Testis (tissue), 3 donors: Measurements from ENCODE around the gene PRKG1. TPM values are rescaled to one million over a fixed set of nuclear protein-coding genes. Genes with fewer than 3 reads are reported as not detected.

Source experiments
- DNase-seq: peaks from one replicate; pipeline ENCODE4 v3.0.0-alpha.2; 2019
- H3K27ac ChIP-seq, 2 donors: fragments of 200-600 bp; sonication (generic); one replicate each; pipeline ENCODE4 v1.5.1; 2019
- H3K27me3 ChIP-seq: fragments of 200-600 bp; sonication (generic); one replicate; pipeline ENCODE4 v1.5.1; 2019
- H3K36me3 ChIP-seq: fragments of 200-600 bp; sonication (generic); one replicate; pipeline ENCODE4 v1.5.1; 2017; ENCODE audit warnings: low read depth; ENCODE audit errors: missing control alignments
- H3K4me1 ChIP-seq: fragments of 200-600 bp; sonication (generic); one replicate; pipeline ENCODE4 v1.5.1; 2019
- H3K4me3 ChIP-seq, 2 donors: fragments of 200-600 bp; sonication (generic); one replicate each; pipeline ENCODE4 v1.5.1; 2017 to 2019
- H3K9me3 ChIP-seq: fragments of 200-600 bp; sonication (generic); one replicate; pipeline ENCODE4 v1.5.1; 2017
- POLR2A ChIP-seq: fragments of 450-650 bp; IDR thresholded peaks from one replicate; pipeline ENCODE4 v1.6.1; 2017; ENCODE audit warnings: antibody characterized with exemption, mild to moderate bottlenecking, moderate library complexity
- WGBS, 2 donors: methylation state at CpG; one replicate each; pipeline ENCODE4 v1.1.5; 2018; 5-methylcytosine and 5-hydroxymethylcytosine counted together
- intact Hi-C: fragments of 100-400 bp; cut with DNase I; formaldehyde crosslinking; loops from one replicate; pipeline ENCODE4 v1.15.1; 2023; ENCODE audit warnings: low total_unique reads
- polyA plus RNA-seq: library from polyadenylated mRNA; stranded (reverse); fragments of 350-450 nt; fragmentation: Illumina TruSeq; extraction: RNeasy Lipid Tissue Mini Kit (QIAGEN cat#74804); gene quantifications from one replicate; pipeline ENCODE4 v1.2.3, GENCODE V29; 2014; ENCODE audit warnings: low read depth, low replicate concordance; ENCODE audit not compliant: insufficient read depth
- total RNA-seq, 2 donors: library from RNA; depleted of rRNA; stranded (reverse); fragments of >200 nt; gene quantifications; one replicate each; pipeline ENCODE4 v1.2.3, GENCODE V29; 2016
- TF ChIP-seq, protein P1 (sequence below), 3 experiments: fragments of 450-650 bp in 2 of 3; fragments of 200-600 bp in 1 of 3; sonication (generic) in 1 of 3; IDR thresholded peaks; one replicate each; pipeline ENCODE4 v1.5.1; 2016 to 2019; ENCODE audit warnings: antibody characterized with exemption in 3 of 3, mild to moderate bottlenecking in 2 of 3, moderate library complexity in 1 of 3

PRKG1 gene
- total and polyA plus RNA-seq, 3 donors from 2014 or later, result 6.3 to 15.3 (median 12.5) TPM

DNA sequence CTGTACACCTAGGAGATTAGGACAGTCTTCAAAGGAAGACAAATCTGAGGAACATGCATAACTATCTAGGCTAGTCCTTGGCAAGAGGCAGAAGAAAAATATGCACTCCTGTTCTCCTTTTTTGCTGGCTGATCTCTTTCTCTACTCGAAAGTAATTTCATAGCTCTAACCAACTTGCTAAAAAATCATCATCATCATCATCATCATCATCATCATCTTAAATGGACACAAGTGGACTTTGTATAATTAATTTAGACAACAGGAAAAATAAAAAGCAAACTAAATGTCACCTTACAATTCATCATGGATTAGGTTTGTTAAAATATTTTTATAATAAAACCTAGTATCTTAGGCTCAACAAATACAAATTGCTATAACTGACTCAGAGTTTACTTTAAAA is 1192.6 kb downstream of the PRKG1 start:
- Histone ChIP-seq H3K27me3 (no peaks in the 10 kb centered on the region), H3K4me1 (no peaks in the 10 kb centered on the region), H3K4me3 (no peak overlapping the region), H3K36me3 (no peaks in the 10 kb centered on the region), H3K9me3 (no peaks in the 10 kb centered on the region), H3K27ac (no peak overlapping the region)
- TF ChIP-seq, protein P1, sequence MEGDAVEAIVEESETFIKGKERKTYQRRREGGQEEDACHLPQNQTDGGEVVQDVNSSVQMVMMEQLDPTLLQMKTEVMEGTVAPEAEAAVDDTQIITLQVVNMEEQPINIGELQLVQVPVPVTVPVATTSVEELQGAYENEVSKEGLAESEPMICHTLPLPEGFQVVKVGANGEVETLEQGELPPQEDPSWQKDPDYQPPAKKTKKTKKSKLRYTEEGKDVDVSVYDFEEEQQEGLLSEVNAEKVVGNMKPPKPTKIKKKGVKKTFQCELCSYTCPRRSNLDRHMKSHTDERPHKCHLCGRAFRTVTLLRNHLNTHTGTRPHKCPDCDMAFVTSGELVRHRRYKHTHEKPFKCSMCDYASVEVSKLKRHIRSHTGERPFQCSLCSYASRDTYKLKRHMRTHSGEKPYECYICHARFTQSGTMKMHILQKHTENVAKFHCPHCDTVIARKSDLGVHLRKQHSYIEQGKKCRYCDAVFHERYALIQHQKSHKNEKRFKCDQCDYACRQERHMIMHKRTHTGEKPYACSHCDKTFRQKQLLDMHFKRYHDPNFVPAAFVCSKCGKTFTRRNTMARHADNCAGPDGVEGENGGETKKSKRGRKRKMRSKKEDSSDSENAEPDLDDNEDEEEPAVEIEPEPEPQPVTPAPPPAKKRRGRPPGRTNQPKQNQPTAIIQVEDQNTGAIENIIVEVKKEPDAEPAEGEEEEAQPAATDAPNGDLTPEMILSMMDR (IDR thresholded peaks at IDR 0.05), result no peak
- TF ChIP-seq POLR2A, result no peak
- intact Hi-C loops, result no loop called here
- 80 to 88% methylated on average over 1 of the region's 1 CpG for WGBS, 2 donors
- DNase-seq, result no peak

DNA sequence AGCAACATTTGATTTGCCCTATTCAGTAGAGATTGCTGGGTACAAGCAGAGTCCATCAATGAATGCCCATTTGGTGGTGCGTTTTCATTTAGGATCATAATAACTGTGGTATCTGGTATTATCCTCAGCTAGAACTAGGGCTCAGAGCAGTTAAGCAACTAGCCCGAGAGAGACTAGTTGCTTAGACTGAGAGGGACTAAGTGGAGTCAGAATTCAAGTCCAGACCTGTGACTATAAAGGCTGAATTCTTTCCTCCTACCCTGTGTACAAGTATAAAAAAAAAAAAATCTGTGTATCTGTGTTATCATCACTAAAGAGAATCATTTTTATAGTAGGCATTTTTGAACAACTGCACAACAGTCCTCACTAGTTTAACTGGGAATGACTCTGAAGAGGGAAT is 1194.5 kb downstream of the PRKG1 start:
- TF ChIP-seq POLR2A, result no peak
- TF ChIP-seq, protein P1 (IDR thresholded peaks at IDR 0.05), result no peak

DNA sequence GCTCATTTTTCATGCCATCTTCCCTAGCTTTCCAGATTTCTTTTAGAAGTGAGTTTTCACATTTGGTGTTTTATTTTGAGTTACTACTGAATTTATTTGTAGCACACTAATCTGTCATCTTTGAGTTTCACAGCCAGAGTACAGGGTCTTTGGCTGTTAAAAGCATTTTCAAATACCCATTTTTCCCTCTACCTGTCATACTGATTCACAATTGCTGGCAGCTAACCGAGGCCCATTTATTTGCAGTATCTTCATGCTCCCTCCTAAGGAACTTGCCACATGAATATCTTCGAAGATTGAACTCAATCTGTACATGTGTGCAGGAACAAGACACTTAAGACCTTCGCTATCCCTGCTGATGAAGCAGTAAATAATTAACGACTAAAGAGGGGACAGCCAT is 1194.9 kb downstream of the PRKG1 start:
- Histone ChIP-seq H3K4me1 (no peaks in the 10 kb centered on the region), H3K9me3 (no peaks in the 10 kb centered on the region), H3K4me3 (no peak overlapping the region), H3K36me3 (no peaks in the 10 kb centered on the region), H3K27me3 (no peaks in the 10 kb centered on the region), H3K27ac (no peak overlapping the region)
- whole genome bisulfite sequencing, 2 donors, result 80 to 81% methylated on average over 4 of the region's 4 CpGs
- intact Hi-C loops, result no loop called here
- no peak for TF ChIP-seq POLR2A
- TF ChIP-seq, protein P1 (IDR thresholded peaks at IDR 0.05), result no peak
- no peak for DNase-seq

More for the DNA sequence above, 1194.5 kb downstream of the PRKG1 start:
- no peaks in the 10 kb centered on the region for H3K27me3 ChIP-seq
- no peak overlapping the region for H3K27ac ChIP-seq
- intact Hi-C loops, result no loop called here
- 79 to 90% methylated on average over 2 of the region's 2 CpGs for WGBS, 2 donors
- no peak for DNase-seq
- H3K9me3 ChIP-seq, result no peaks in the 10 kb centered on the region
- H3K4me1 ChIP-seq, result no peaks in the 10 kb centered on the region
- no peak overlapping the region for H3K4me3 ChIP-seq
- H3K36me3 ChIP-seq, result no peaks in the 10 kb centered on the region

DNA sequence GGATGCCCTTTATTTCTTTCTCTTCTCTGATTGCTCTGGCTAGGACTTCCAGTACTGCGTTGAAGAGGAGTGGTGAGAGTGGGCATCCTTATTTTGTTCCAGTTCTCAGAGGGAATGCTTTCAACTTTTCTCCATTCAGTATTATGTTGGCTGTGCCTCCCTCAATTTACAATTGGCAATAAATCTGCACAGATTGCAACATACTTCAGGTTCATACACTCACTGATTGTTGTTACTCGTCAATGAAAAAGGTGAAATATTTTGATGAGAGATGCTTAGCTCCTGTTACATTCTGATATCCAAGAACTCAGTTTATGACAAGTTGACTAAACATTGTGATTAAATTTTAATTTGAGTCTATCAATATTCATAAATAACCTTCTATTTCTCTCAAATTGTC is 1201.9 kb downstream of the PRKG1 start:
- WGBS, 2 donors, result 75 to 98% methylated on average over 2 of the region's 2 CpGs
- H3K27ac ChIP-seq, result no peak overlapping the region
- H3K4me1 ChIP-seq, result no peaks in the 10 kb centered on the region
- H3K4me3 ChIP-seq, result no peak overlapping the region
- TF ChIP-seq, protein P1 (IDR thresholded peaks at IDR 0.05), result no peak
- TF ChIP-seq POLR2A, result no peak
- no peaks in the 10 kb centered on the region for H3K27me3 ChIP-seq
- no peaks in the 10 kb centered on the region for H3K36me3 ChIP-seq
- no peaks in the 10 kb centered on the region for H3K9me3 ChIP-seq
- intact Hi-C loops, result no loop called here
- DNase-seq, result no peak

DNA sequence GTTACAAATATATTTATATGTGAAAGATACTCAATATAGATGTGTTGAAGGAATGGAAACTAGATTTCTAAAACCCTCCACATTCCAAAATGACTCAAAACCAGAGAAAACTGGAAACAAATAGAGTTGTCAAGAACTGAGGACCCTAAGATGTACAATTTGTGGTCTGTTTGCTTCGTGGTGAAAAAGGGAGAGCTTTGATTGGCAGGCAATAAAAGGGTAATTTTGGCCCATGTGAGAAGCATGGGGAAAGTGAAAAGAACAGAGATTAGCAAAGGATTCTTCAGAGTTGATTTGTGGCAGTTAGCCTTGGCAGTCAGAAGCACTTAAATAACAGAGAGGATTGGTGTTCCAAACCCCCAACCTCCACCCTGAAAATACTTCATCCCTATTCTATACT is 1202.7 kb downstream of the PRKG1 start:
- DNase-seq, result no peak
- TF ChIP-seq POLR2A, result no peak
- WGBS, 2 donors, result 28 to 59% methylated on average over 1 of the region's 1 CpG

More for the DNA sequence above, 1202.7 kb downstream of the PRKG1 start:
- H3K4me3 ChIP-seq, result no peak overlapping the region
- no peaks in the 10 kb centered on the region for H3K27me3 ChIP-seq
- no peak overlapping the region for H3K27ac ChIP-seq
- no peaks in the 10 kb centered on the region for H3K36me3 ChIP-seq
- H3K9me3 ChIP-seq, result no peaks in the 10 kb centered on the region
- intact Hi-C loops, result no loop called here
- no peaks in the 10 kb centered on the region for H3K4me1 ChIP-seq
